Hepatocyte (in vitro differentiated cells): ENCODE results near the gene RPL38. TPM values are rescaled to one million over a fixed set of nuclear protein-coding genes. Genes with fewer than 3 reads are reported as not detected.

Experiments used
- DNase-seq: peaks from one replicate; pipeline ENCODE4 v3.0.0-alpha.2; 2016; ENCODE audit warnings: low spot score
- H2AFZ ChIP-seq: fragments of 200-600 bp; sonication (generic); 2 replicates; pipeline ENCODE4 v1.6.0; 2016; ENCODE audit warnings: antibody characterized with exemption, mild to moderate bottlenecking
- H3K27ac ChIP-seq: fragments of 200-600 bp; sonication (generic); 2 replicates; pipeline ENCODE4 v1.5.1; 2016; ENCODE audit warnings: mild to moderate bottlenecking
- H3K27me3 ChIP-seq: fragments of 200-600 bp; sonication (generic); 2 replicates; pipeline ENCODE4 v1.6.1; 2016
- H3K36me3 ChIP-seq: fragments of 200-600 bp; sonication (generic); replicated peaks from 2 replicates; pipeline ENCODE4 v1.5.1; 2016; ENCODE audit warnings: low read depth; ENCODE audit not compliant: insufficient read depth
- H3K4me1 ChIP-seq: fragments of 200-600 bp; sonication (generic); 2 replicates; pipeline ENCODE4 v1.5.1; 2016; ENCODE audit warnings: mild to moderate bottlenecking, moderate library complexity; ENCODE audit not compliant: insufficient read depth
- H3K4me2 ChIP-seq: fragments of 200-600 bp; sonication (generic); 2 replicates; pipeline ENCODE4 v1.6.0; 2016
- H3K4me3 ChIP-seq: fragments of 200-600 bp; sonication (generic); 2 replicates; pipeline ENCODE4 v1.5.1; 2016; ENCODE audit warnings: mild to moderate bottlenecking
- H3K79me2 ChIP-seq: fragments of 200-600 bp; sonication (generic); 2 replicates; pipeline ENCODE4 v1.6.0; 2017; ENCODE audit warnings: mild to moderate bottlenecking
- H3K9me2 ChIP-seq: fragments of 200-600 bp; sonication (generic); replicated peaks from 2 replicates; pipeline ENCODE4 v1.6.0; 2017; ENCODE audit warnings: mild to moderate bottlenecking; ENCODE audit not compliant: insufficient read depth
- H3K9me3 ChIP-seq: fragments of 200-600 bp; sonication (generic); 2 replicates; pipeline ENCODE4 v1.5.1; 2016; ENCODE audit warnings: low read depth, mild to moderate bottlenecking
- H4K20me1 ChIP-seq: fragments of 200-600 bp; sonication (generic); 2 replicates; pipeline ENCODE4 v1.6.0; 2016; ENCODE audit warnings: mild to moderate bottlenecking; ENCODE audit not compliant: insufficient read depth, poor library complexity, severe bottlenecking
- CTCF ChIP-seq: fragments of 200-600 bp; sonication (generic); IDR thresholded peaks from 2 replicates; pipeline ENCODE4 v1.5.1; 2016; ENCODE audit warnings: antibody characterized with exemption, mild to moderate bottlenecking; ENCODE audit not compliant: poor library complexity
- EZH2 ChIP-seq: fragments of 200-600 bp; sonication (generic); IDR thresholded peaks from 2 replicates; pipeline ENCODE4 v1.6.1; 2016; ENCODE audit warnings: antibody characterized with exemption, mild to moderate bottlenecking, borderline replicate concordance
- EZH2phosphoT487 ChIP-seq: fragments of 200-600 bp; sonication (generic); IDR thresholded peaks from one replicate; pipeline ENCODE4 v1.6.1; 2018; ENCODE audit warnings: antibody characterized with exemption, mild to moderate bottlenecking, low read depth, moderate library complexity; ENCODE audit not compliant: unreplicated experiment, severe bottlenecking
- WGBS: methylation state at CpG from one replicate; pipeline ENCODE4 v1.1.6; 2016; ENCODE audit warnings: low lambda C conversion rate; ENCODE audit errors: missing lambda C conversion rate; 5-methylcytosine and 5-hydroxymethylcytosine counted together
- polyA plus RNA-seq: library from polyadenylated mRNA; unstranded; fragments of >200 nt; fragmentation: Nextera tagmentation; extraction: Ambion mirVana; gene quantifications from 2 replicates; pipeline ENCODE4 v1.2.1, GENCODE V29; 2016
- total RNA-seq: library from RNA; depleted of rRNA; stranded (reverse); fragments of >200 nt; gene quantifications from 2 replicates; pipeline ENCODE4 v1.2.3, GENCODE V29; 2014

The RPL38 gene
- total and polyA plus RNA-seq, 2 experiments from 2014 or later: 276 to 758 TPM

- 87% methylated on average over 3 of the region's 3 CpGs for WGBS
- no peak overlapping the region for H3K27ac ChIP-seq
- no peaks in the 10 kb centered on the region for H3K9me3 ChIP-seq
- H3K9me2 ChIP-seq: no peaks in the 10 kb centered on the region
- H2AFZ ChIP-seq: no peak overlapping the region
- H3K79me2 ChIP-seq: peaks cover 46% of the 10 kb centered on the region
- peaks cover 18% of the 10 kb centered on the region for H3K4me1 ChIP-seq
- TF ChIP-seq CTCF (no peak), EZH2phosphoT487 (no peak), EZH2 (no peak)
- H4K20me1 ChIP-seq: peaks cover 53% of the 10 kb centered on the region
- peak overlapping the region; percentile 92 for H3K4me2 ChIP-seq
- peaks cover 11% of the 10 kb centered on the region for H3K27me3 ChIP-seq
- no peaks in the 10 kb centered on the region for H3K36me3 ChIP-seq
- no peak for DNase-seq
- H3K4me3 ChIP-seq: no peak overlapping the region
Measured at GRCh38 chr17:74205274-74205673, 1.8 kb downstream of the RPL38 start.

GRCh38 chr17:74206332-74206818, 2.9 kb downstream of the RPL38 start:
- H3K36me3 ChIP-seq: no peaks in the 10 kb centered on the region
- peaks cover 63% of the 10 kb centered on the region for H4K20me1 ChIP-seq
- 85% methylated on average over 5 of the region's 5 CpGs for WGBS
- peaks cover 8% of the 10 kb centered on the region for H3K27me3 ChIP-seq
- H3K9me2 ChIP-seq: no peaks in the 10 kb centered on the region
- no peak for TF ChIP-seq CTCF
- no peak for TF ChIP-seq EZH2phosphoT487
- no peak for TF ChIP-seq EZH2
- H3K9me3 ChIP-seq: no peaks in the 10 kb centered on the region
- H3K4me2 ChIP-seq: no peak overlapping the region
- H3K79me2 ChIP-seq: peaks cover 50% of the 10 kb centered on the region
- H3K27ac ChIP-seq: no peak overlapping the region
- H3K4me3 ChIP-seq: no peak overlapping the region
- no peak for DNase-seq
- peaks cover 28% of the 10 kb centered on the region for H3K4me1 ChIP-seq
- H2AFZ ChIP-seq: no peak overlapping the region

- no peaks in the 10 kb centered on the region for H3K36me3 ChIP-seq
- no peak overlapping the region for H2AFZ ChIP-seq
- H3K4me3 ChIP-seq: no peak overlapping the region
- WGBS: 60% methylated on average over 18 of the region's 18 CpGs
- no peaks in the 10 kb centered on the region for H3K9me3 ChIP-seq
- peaks cover 44% of the 10 kb centered on the region for H3K4me1 ChIP-seq
- peaks cover 55% of the 10 kb centered on the region for H4K20me1 ChIP-seq
- peak overlapping the region; percentile 75 for H3K27ac ChIP-seq
- H3K27me3 ChIP-seq: no peaks in the 10 kb centered on the region
- peak; percentile 72 for DNase-seq
- peaks cover 31% of the 10 kb centered on the region for H3K79me2 ChIP-seq
- no peaks in the 10 kb centered on the region for H3K9me2 ChIP-seq
- H3K4me2 ChIP-seq: peak overlapping the region; percentile 86
- TF ChIP-seq CTCF: peak; percentile 91
- TF ChIP-seq EZH2phosphoT487: no peak
- TF ChIP-seq EZH2: no peak
Measured at GRCh38 chr17:74210191-74211140, 7.0 kb downstream of the RPL38 start.
